Testis (tissue), 2 donors: ENCODE data around the gene SLC35B3.

Source experiments
- CTCF ChIP-seq, 3 experiments: fragments of 450-650 bp in 2 of 3; fragments of 200-600 bp in 1 of 3; sonication (generic) in 1 of 3; IDR thresholded peaks; one replicate each; pipeline ENCODE4 v1.5.1; 2016 to 2019; ENCODE audit warnings: antibody characterized with exemption in 3 of 3, mild to moderate bottlenecking in 2 of 3, moderate library complexity in 1 of 3
- POLR2A ChIP-seq: fragments of 450-650 bp; IDR thresholded peaks from one replicate; pipeline ENCODE4 v1.6.1; 2017; ENCODE audit warnings: antibody characterized with exemption, mild to moderate bottlenecking, moderate library complexity

GRCh38 chr6:8442150-8442549 is 6.8 kb upstream of the SLC35B3 start:
- TF ChIP-seq CTCF (IDR thresholded peaks at IDR 0.05) (no peak), POLR2A (no peak)
